ENCODE measurements around the gene SCGB1D2.

Gene SCGB1D2

GRCh38 chr11:62253999-62254542 is 12.0 kb downstream of the SCGB1D2 start:
- Histone ChIP-seq H3K9me3 (peaks cover 42% of the 10 kb centered on the region), H3K27me3 (no peaks in the 10 kb centered on the region), H4K20me1 (no peaks in the 10 kb centered on the region), H3K4me3 (no peak overlapping the region), H3K4me1 (no peaks in the 10 kb centered on the region), H3K36me3 (no peaks in the 10 kb centered on the region), H3K9ac (no peak overlapping the region), H3K27ac (no peak overlapping the region), H3K4me2 (no peak overlapping the region)
- TF ChIP-seq Cebpa-rat (IDR thresholded peaks at IDR 0.05), result no peak

GRCh38 chr11:62256281-62256680 is 14.2 kb downstream of the SCGB1D2 start:
- Histone ChIP-seq H3K9me3 (peaks cover 29% of the 10 kb centered on the region), H3K27ac (no peak overlapping the region), H4K20me1 (no peaks in the 10 kb centered on the region), H3K4me3 (no peak overlapping the region), H3K4me1 (no peaks in the 10 kb centered on the region), H3K36me3 (no peaks in the 10 kb centered on the region), H3K4me2 (no peak overlapping the region), H3K27me3 (no peaks in the 10 kb centered on the region), H3K9ac (no peak overlapping the region)
- no peak for TF ChIP-seq Cebpa-rat (IDR thresholded peaks at IDR 0.05)

GRCh38 chr11:62260261-62260953 is 18.4 kb downstream of the SCGB1D2 start:
- H3K9me3 ChIP-seq, result no peaks in the 10 kb centered on the region
- H3K4me1 ChIP-seq, result no peaks in the 10 kb centered on the region
- no peak overlapping the region for H3K4me3 ChIP-seq
- no peak for TF ChIP-seq Cebpa-rat (IDR thresholded peaks at IDR 0.05)
- H3K4me2 ChIP-seq, result no peak overlapping the region
- H4K20me1 ChIP-seq, result no peaks in the 10 kb centered on the region
- H3K9ac ChIP-seq, result no peak overlapping the region
- H3K36me3 ChIP-seq, result no peaks in the 10 kb centered on the region
- H3K27me3 ChIP-seq, result no peaks in the 10 kb centered on the region
- no peak overlapping the region for H3K27ac ChIP-seq

GRCh38 chr11:62264004-62264403 is 22.0 kb downstream of the SCGB1D2 start:
- Histone ChIP-seq H3K27ac (no peak overlapping the region), H3K27me3 (no peaks in the 10 kb centered on the region), H3K9ac (no peak overlapping the region), H3K36me3 (no peaks in the 10 kb centered on the region), H3K4me2 (no peak overlapping the region), H3K4me3 (no peak overlapping the region), H4K20me1 (no peaks in the 10 kb centered on the region), H3K9me3 (no peaks in the 10 kb centered on the region), H3K4me1 (no peaks in the 10 kb centered on the region)
- TF ChIP-seq Cebpa-rat (IDR thresholded peaks at IDR 0.05), result no peak

- no peak overlapping the region for H3K9ac ChIP-seq
- H3K27me3 ChIP-seq, result no peaks in the 10 kb centered on the region
- H3K27ac ChIP-seq, result no peak overlapping the region
- no peaks in the 10 kb centered on the region for H3K9me3 ChIP-seq
- no peaks in the 10 kb centered on the region for H4K20me1 ChIP-seq
- H3K36me3 ChIP-seq, result no peaks in the 10 kb centered on the region
- TF ChIP-seq Cebpa-rat (IDR thresholded peaks at IDR 0.05), result no peak
- H3K4me1 ChIP-seq, result no peaks in the 10 kb centered on the region
- H3K4me3 ChIP-seq, result no peak overlapping the region
- H3K4me2 ChIP-seq, result no peak overlapping the region
These were observed 24.5 kb downstream of the SCGB1D2 start for GRCh38 chr11:62266558-62266957.

GRCh38 chr11:62267050-62267449 is 25.0 kb downstream of the SCGB1D2 start:
- H3K4me1 ChIP-seq, result no peaks in the 10 kb centered on the region
- TF ChIP-seq Cebpa-rat (IDR thresholded peaks at IDR 0.05), result no peak

GRCh38 chr11:62267576-62267975 is 25.5 kb downstream of the SCGB1D2 start:
- H3K9ac ChIP-seq, result no peak overlapping the region
- H3K27ac ChIP-seq, result no peak overlapping the region
- no peak overlapping the region for H3K4me3 ChIP-seq
- no peaks in the 10 kb centered on the region for H3K36me3 ChIP-seq
- no peak for TF ChIP-seq Cebpa-rat (IDR thresholded peaks at IDR 0.05)
- H3K27me3 ChIP-seq, result no peaks in the 10 kb centered on the region
- no peaks in the 10 kb centered on the region for H3K4me1 ChIP-seq
- no peak overlapping the region for H3K4me2 ChIP-seq
- H3K9me3 ChIP-seq, result no peaks in the 10 kb centered on the region
- no peaks in the 10 kb centered on the region for H4K20me1 ChIP-seq

More at GRCh38 chr11:62267050-62267449, 25.0 kb downstream of the SCGB1D2 start:
- no peak overlapping the region for H3K9ac ChIP-seq
- H4K20me1 ChIP-seq, result no peaks in the 10 kb centered on the region
- no peaks in the 10 kb centered on the region for H3K36me3 ChIP-seq
- no peaks in the 10 kb centered on the region for H3K9me3 ChIP-seq
- H3K27me3 ChIP-seq, result no peaks in the 10 kb centered on the region
- no peak overlapping the region for H3K4me2 ChIP-seq
- no peak overlapping the region for H3K4me3 ChIP-seq
- H3K27ac ChIP-seq, result no peak overlapping the region

- Histone ChIP-seq H4K20me1 (no peaks in the 10 kb centered on the region), H3K36me3 (no peaks in the 10 kb centered on the region), H3K27ac (no peak within 1 kb of the TSS), H3K9me3 (no peaks in the 10 kb centered on the region), H3K4me2 (no peak within 1 kb of the TSS), H3K9ac (no peak within 1 kb of the TSS), H3K4me3 (no peak within 1 kb of the TSS), H3K27me3 (no peaks in the 10 kb centered on the region), H3K4me1 (no peaks in the 10 kb centered on the region)
- no peak for TF ChIP-seq Cebpa-rat (IDR thresholded peaks at IDR 0.05)
These were observed 27.7 kb downstream of the SCGB1D2 start, which contains the start of gene SCGB2A2 for GRCh38 chr11:62269654-62270278. Gene SCGB2A2, plus strand, starts transcription at chr11:62270158. Its CDS starts 59 bp downstream, at chr11:62270217.

GRCh38 chr11:62273284-62273683 is 31.2 kb downstream of the SCGB1D2 start:
- H3K36me3 ChIP-seq, result no peaks in the 10 kb centered on the region
- H4K20me1 ChIP-seq, result no peaks in the 10 kb centered on the region
- no peaks in the 10 kb centered on the region for H3K27me3 ChIP-seq
- H3K9me3 ChIP-seq, result no peaks in the 10 kb centered on the region
- no peak for TF ChIP-seq Cebpa-rat (IDR thresholded peaks at IDR 0.05)
- H3K4me3 ChIP-seq, result no peak overlapping the region
- H3K4me2 ChIP-seq, result no peak overlapping the region
- no peaks in the 10 kb centered on the region for H3K4me1 ChIP-seq
- no peak overlapping the region for H3K9ac ChIP-seq
- no peak overlapping the region for H3K27ac ChIP-seq

- no peak overlapping the region for H3K4me3 ChIP-seq
- no peaks in the 10 kb centered on the region for H4K20me1 ChIP-seq
- no peak for TF ChIP-seq Cebpa-rat (IDR thresholded peaks at IDR 0.05)
These were observed 31.8 kb downstream of the SCGB1D2 start for GRCh38 chr11:62273789-62274275.

More at GRCh38 chr11:62273789-62274275, 31.8 kb downstream of the SCGB1D2 start:
- no peak overlapping the region for H3K27ac ChIP-seq
- no peak overlapping the region for H3K4me2 ChIP-seq
- no peaks in the 10 kb centered on the region for H3K4me1 ChIP-seq
- no peaks in the 10 kb centered on the region for H3K9me3 ChIP-seq
- H3K9ac ChIP-seq, result no peak overlapping the region
- no peaks in the 10 kb centered on the region for H3K36me3 ChIP-seq
- H3K27me3 ChIP-seq, result no peaks in the 10 kb centered on the region

Data from BLaER1 (cell line).